Esophagus (tissue), 2 donors: ENCODE data around the gene ERLIN1. TPM values are rescaled to one million over a fixed set of nuclear protein-coding genes. Genes with fewer than 3 reads are reported as not detected.

Source experiments
- H3K27ac ChIP-seq, 2 donors: one replicate each; pipeline ENCODE4 v1.5.1; 2013; ENCODE audit warnings: low read depth in 2 of 2, mild to moderate bottlenecking in 2 of 2, inconsistent platforms in 1 of 2, low read length in 1 of 2, moderate library complexity in 1 of 2
- H3K27me3 ChIP-seq, 2 donors: one replicate each; pipeline ENCODE4 v1.6.1; 2013; ENCODE audit warnings: low read length in 2 of 2, control low read depth in 1 of 2, mild to moderate bottlenecking in 1 of 2; ENCODE audit not compliant: insufficient read depth in 2 of 2, control insufficient read depth in 1 of 2
- H3K36me3 ChIP-seq, 2 donors: one replicate each; pipeline ENCODE4 v1.6.1; 2013; ENCODE audit warnings: low read length in 1 of 2; ENCODE audit not compliant: control insufficient read depth in 2 of 2, insufficient read depth in 2 of 2
- H3K4me1 ChIP-seq, 2 donors: one replicate each; pipeline ENCODE4 v1.6.1; 2013; ENCODE audit warnings: low read length in 1 of 2; ENCODE audit not compliant: control insufficient read depth in 2 of 2, insufficient read depth in 2 of 2
- H3K4me3 ChIP-seq, 2 donors: one replicate each; pipeline ENCODE4 v1.5.1; 2013; ENCODE audit warnings: low read length in 2 of 2, mild to moderate bottlenecking in 2 of 2, low read depth in 1 of 2, moderate library complexity in 1 of 2
- H3K9me3 ChIP-seq, 2 donors: one replicate each; pipeline ENCODE4 v1.6.1; 2013; ENCODE audit warnings: mild to moderate bottlenecking in 2 of 2, low read depth in 1 of 2, low read length in 1 of 2, moderate library complexity in 1 of 2; ENCODE audit not compliant: control insufficient read depth in 2 of 2, insufficient read depth in 1 of 2
- WGBS, 2 donors: extraction: QIAGEN DNeasy Blood & Tissue Kit; methylation state at CpG; one replicate each; pipeline ENCODE4 v1.1.7; 2013; 5-methylcytosine and 5-hydroxymethylcytosine counted together
- polyA plus RNA-seq, 2 donors: library from polyadenylated mRNA; stranded (reverse); fragments of 200-250 nt; gene quantifications; one replicate each; pipeline ENCODE4 v1.2.3, GENCODE V29; 2013
- donor health status: healthy with polysubstance abuse.
- donor health status: Bipolar disorder and iron deficiency.

ERLIN1 gene
- polyA plus RNA-seq, 2 donors, result 6.6 to 18.7 TPM

GRCh38 chr10:100146398-100146797, 39.4 kb downstream of the ERLIN1 start:
- Histone ChIP-seq H3K9me3 (no peaks in the 10 kb centered on the region), H3K27ac (peak overlapping the region in 1 of 2 donors; percentile 24), H3K36me3 (peaks cover 4 to 6% of the 10 kb centered on the region in 2 donors), H3K4me3 (no peak overlapping the region), H3K4me1 (peaks cover 0 to 10% of the 10 kb centered on the region in 2 donors), H3K27me3 (no peaks in the 10 kb centered on the region)
- WGBS, 2 donors, result 64 to 69% methylated on average over 4 of the region's 4 CpGs

GRCh38 chr10:100143756-100144155, 42.1 kb downstream of the ERLIN1 start:
- Histone ChIP-seq H3K4me1 (peaks cover 0 to 6% of the 10 kb centered on the region in 2 donors), H3K27me3 (no peaks in the 10 kb centered on the region), H3K27ac (no peak overlapping the region), H3K36me3 (no peaks in the 10 kb centered on the region), H3K9me3 (no peaks in the 10 kb centered on the region), H3K4me3 (no peak overlapping the region)
- 95% methylated on average over 9 of the region's 9 CpGs for WGBS, 2 donors

- WGBS, 2 donors, result 57 to 61% methylated on average over 5 of the region's 5 CpGs
- no peaks in the 10 kb centered on the region for H3K27me3 ChIP-seq
- no peaks in the 10 kb centered on the region for H3K36me3 ChIP-seq
- H3K9me3 ChIP-seq, result no peaks in the 10 kb centered on the region
- H3K4me1 ChIP-seq, result peaks cover 0 to under 1% of the 10 kb centered on the region in 2 donors
- H3K27ac ChIP-seq, result no peak overlapping the region
- no peak overlapping the region for H3K4me3 ChIP-seq
Measured at GRCh38 chr10:100141446-100142087, 44.3 kb downstream of the ERLIN1 start.

GRCh38 chr10:100140070-100140469, 45.8 kb downstream of the ERLIN1 start:
- WGBS, 2 donors, result 88 to 89% methylated on average over 4 of the region's 4 CpGs

GRCh38 chr10:100138921-100139496, 46.8 kb downstream of the ERLIN1 start:
- Histone ChIP-seq H3K9me3 (peaks cover 0 to 2% of the 10 kb centered on the region in 2 donors), H3K27ac (no peak overlapping the region), H3K4me3 (no peak overlapping the region), H3K4me1 (no peaks in the 10 kb centered on the region), H3K27me3 (no peaks in the 10 kb centered on the region), H3K36me3 (no peaks in the 10 kb centered on the region)
- 56 to 65% methylated on average over 7 of the region's 7 CpGs for WGBS, 2 donors

More at GRCh38 chr10:100140070-100140469, 45.8 kb downstream of the ERLIN1 start:
- Histone ChIP-seq H3K27me3 (no peaks in the 10 kb centered on the region), H3K4me1 (no peaks in the 10 kb centered on the region), H3K9me3 (no peaks in the 10 kb centered on the region), H3K27ac (no peak overlapping the region), H3K36me3 (no peaks in the 10 kb centered on the region), H3K4me3 (no peak overlapping the region)

GRCh38 chr10:100135486-100135885, 50.3 kb downstream of the ERLIN1 start:
- Histone ChIP-seq H3K36me3 (no peaks in the 10 kb centered on the region), H3K27ac (no peak overlapping the region), H3K9me3 (peaks cover 0 to 2% of the 10 kb centered on the region in 2 donors), H3K27me3 (no peaks in the 10 kb centered on the region), H3K4me1 (no peaks in the 10 kb centered on the region), H3K4me3 (no peak overlapping the region)

GRCh38 chr10:100133801-100134200, 52.0 kb downstream of the ERLIN1 start:
- Histone ChIP-seq H3K9me3 (peaks cover 0 to 2% of the 10 kb centered on the region in 2 donors), H3K27me3 (no peaks in the 10 kb centered on the region), H3K4me3 (no peak overlapping the region), H3K4me1 (no peaks in the 10 kb centered on the region), H3K36me3 (no peaks in the 10 kb centered on the region), H3K27ac (no peak overlapping the region)
- 93 to 100% methylated on average over 1 of the region's 1 CpG for WGBS, 2 donors

GRCh38 chr10:100132427-100132826, 53.4 kb downstream of the ERLIN1 start:
- no peak overlapping the region for H3K4me3 ChIP-seq
- H3K4me1 ChIP-seq, result no peaks in the 10 kb centered on the region
- 90 to 93% methylated on average over 2 of the region's 2 CpGs for WGBS, 2 donors
- no peaks in the 10 kb centered on the region for H3K27me3 ChIP-seq
- no peak overlapping the region for H3K27ac ChIP-seq
- no peaks in the 10 kb centered on the region for H3K36me3 ChIP-seq
- peaks cover 0 to 2% of the 10 kb centered on the region in 2 donors for H3K9me3 ChIP-seq

- H3K9me3 ChIP-seq, result peaks cover 0 to 2% of the 10 kb centered on the region in 2 donors
- no peak overlapping the region for H3K4me3 ChIP-seq
- no peak overlapping the region for H3K27ac ChIP-seq
- H3K4me1 ChIP-seq, result no peaks in the 10 kb centered on the region
- WGBS, 2 donors, result 79 to 86% methylated on average over 3 of the region's 3 CpGs
- H3K36me3 ChIP-seq, result no peaks in the 10 kb centered on the region
- H3K27me3 ChIP-seq, result no peaks in the 10 kb centered on the region
Measured at GRCh38 chr10:100131571-100131970, 54.3 kb downstream of the ERLIN1 start.

GRCh38 chr10:100130831-100131230, 55.0 kb downstream of the ERLIN1 start:
- Histone ChIP-seq H3K36me3 (no peaks in the 10 kb centered on the region), H3K9me3 (peaks cover 0 to 2% of the 10 kb centered on the region in 2 donors), H3K4me1 (no peaks in the 10 kb centered on the region), H3K4me3 (no peak overlapping the region), H3K27me3 (no peaks in the 10 kb centered on the region), H3K27ac (no peak overlapping the region)
- WGBS, 2 donors, result 57 to 67% methylated on average over 7 of the region's 7 CpGs
